HCT116 (cell line): ENCODE results near the gene TNP1. TPM values are rescaled to one million over a fixed set of nuclear protein-coding genes. Genes with fewer than 3 reads are reported as not detected.

Experiments used
- ATAC-seq: fragments of 200-7000 bp; cut with Tn5 transposase; 2 replicates; pipeline ENCODE4 v1.9.1; 2020; ENCODE audit warnings: mild to moderate bottlenecking, moderate library complexity
- BruUV-seq: library from RNA; stranded (reverse); fragments of 400-500 nt; replicated peaks from 2 replicates; lab custom pipeline; 2021; lab: Mats Ljungman, UMichigan
- CTCF ChIA-PET: fragments of 300-600 bp; sonication (Branson Sonifier 250); formaldehyde crosslinking; loops from one replicate; lab custom pipeline; 2021; ENCODE audit warnings: antibody characterized with exemption; lab: Charles Lee
- POLR2A ChIA-PET: fragments of 300-600, 350-600 bp; sonication (Branson Sonifier 250); formaldehyde crosslinking; loops from one replicate; lab custom pipeline; 2021; ENCODE audit warnings: antibody characterized with exemption; lab: Charles Lee
- RAD21 ChIA-PET, 2 experiments: fragments of 300-600 bp; sonication (Branson Sonifier 250); formaldehyde crosslinking; loops; one replicate each; lab custom pipeline; 2023; ENCODE audit warnings: low total read pairs in 2 of 2; ENCODE audit not compliant: uncharacterized antibody in 2 of 2, unreplicated experiment in 2 of 2, low non-redundant PET in 1 of 2; lab: Charles Lee
- DNase-seq: peaks from one replicate; pipeline ENCODE4 v3.0.0-alpha.2; 2010; ENCODE audit warnings: low read depth, low spot score
- H2AFZ ChIP-seq: fragments of 200-600 bp; shearing (Covaris generic), sonication (generic); 2 replicates; pipeline ENCODE4 v1.6.1; 2017; ENCODE audit warnings: low read depth, mixed run types, mixed read lengths, antibody characterized with exemption, low read length; ENCODE audit not compliant: poor library complexity, severe bottlenecking
- H3K27ac ChIP-seq: 2 replicates; pipeline ENCODE4 v1.5.1; 2012; ENCODE audit warnings: low read depth, low read length
- H3K27me3 ChIP-seq: fragments of 200-600 bp; sonication (generic); 2 replicates; pipeline ENCODE4 v1.6.1; 2016; ENCODE audit warnings: mixed run types, low read length, mixed read lengths; ENCODE audit not compliant: insufficient read depth
- H3K36me3 ChIP-seq, 2 experiments: fragments of 200-500 bp in 1 of 2; fragments of 200-600 bp in 1 of 2; sonication (Bioruptor generic) in 1 of 2; sonication (generic) in 1 of 2; 2 replicates each; pipeline versions ENCODE4 v1.5.1 to v1.6.1; 2014 to 2016; ENCODE audit warnings: low read length in 2 of 2, inconsistent platforms in 1 of 2, mixed read lengths in 1 of 2, mixed run types in 1 of 2; ENCODE audit not compliant: insufficient read depth in 2 of 2, control insufficient read depth in 1 of 2
- H3K4me1 ChIP-seq, 2 experiments: fragments of 200-600 bp in 1 of 2; sonication (generic) in 1 of 2; 2 replicates each; pipeline versions ENCODE4 v1.5.1 to v1.6.1; 2012 to 2017; ENCODE audit warnings: low read length in 2 of 2, inconsistent platforms in 1 of 2, mild to moderate bottlenecking in 1 of 2, mixed read lengths in 1 of 2, mixed run types in 1 of 2, moderate library complexity in 1 of 2; ENCODE audit not compliant: insufficient read depth in 2 of 2, control insufficient read depth in 1 of 2
- H3K4me2 ChIP-seq: fragments of 200-600 bp; sonication (generic); 2 replicates; pipeline ENCODE4 v1.6.1; 2017; ENCODE audit warnings: mixed run types, low read length, mixed read lengths
- H3K4me3 ChIP-seq, 2 experiments: fragments of 200-600 bp in 1 of 2; sonication (generic) in 1 of 2; replicated peaks in 1 of 2; 2 replicates each; pipeline ENCODE4 v1.5.1; 2011 to 2016; ENCODE audit warnings: low read length in 2 of 2, control low read depth in 1 of 2, low read depth in 1 of 2, mild to moderate bottlenecking in 1 of 2, mixed read lengths in 1 of 2, mixed run types in 1 of 2
- H3K79me2 ChIP-seq: fragments of 200-600 bp; sonication (generic); 2 replicates; pipeline ENCODE4 v1.6.1; 2017; ENCODE audit warnings: mild to moderate bottlenecking, mixed run types, low read length, moderate library complexity, mixed read lengths; ENCODE audit not compliant: insufficient read depth
- H3K9ac ChIP-seq: fragments of 200-600 bp; sonication (generic); 2 replicates; pipeline ENCODE4 v1.6.1; 2016; ENCODE audit warnings: low read length, mixed read lengths
- H3K9me2 ChIP-seq: fragments of 200-600 bp; sonication (generic), shearing (Covaris generic); 2 replicates; pipeline ENCODE4 v1.6.1; 2017; ENCODE audit warnings: mixed run types, mild to moderate bottlenecking, moderate library complexity; ENCODE audit not compliant: insufficient read depth
- H3K9me3 ChIP-seq, 2 experiments: fragments of 200-500 bp in 1 of 2; fragments of 200-600 bp in 1 of 2; sonication (Bioruptor generic) in 1 of 2; sonication (generic) in 1 of 2; 2 replicates each; pipeline ENCODE4 v1.6.1; 2014 to 2017; ENCODE audit warnings: low read length in 2 of 2, mixed read lengths in 2 of 2, inconsistent platforms in 1 of 2, low read depth in 1 of 2, mild to moderate bottlenecking in 1 of 2, mixed run types in 1 of 2, moderate library complexity in 1 of 2; ENCODE audit not compliant: control insufficient read depth in 1 of 2, insufficient read depth in 1 of 2
- H4K20me1 ChIP-seq: fragments of 200-600 bp; sonication (generic), shearing (Covaris generic); 2 replicates; pipeline ENCODE4 v1.6.1; 2017; ENCODE audit warnings: mixed run types, mild to moderate bottlenecking, moderate library complexity; ENCODE audit not compliant: insufficient read depth
- CEBPB ChIP-seq: IDR thresholded peaks from 2 replicates; pipeline ENCODE4 v1.6.1; 2012; ENCODE audit warnings: low read depth
- EGR1 ChIP-seq: IDR thresholded peaks from 2 replicates; pipeline ENCODE4 v1.6.1; 2012; ENCODE audit warnings: low read depth
- ELF1 ChIP-seq: IDR thresholded peaks from 2 replicates; pipeline ENCODE4 v1.6.1; 2012; ENCODE audit warnings: low read depth, borderline replicate concordance
- EZH2 ChIP-seq: fragments of 200-600 bp; sonication (generic); IDR thresholded peaks from 2 replicates; pipeline ENCODE4 v1.6.1; 2017; ENCODE audit warnings: antibody characterized with exemption, mixed run types
- POLR2A ChIP-seq: IDR thresholded peaks from 2 replicates; pipeline ENCODE4 v1.7.0; 2011; ENCODE audit warnings: borderline replicate concordance; ENCODE audit not compliant: insufficient read depth, insufficient read length; ENCODE audit errors: extremely low read depth
- POLR2AphosphoS5 ChIP-seq: IDR thresholded peaks from 2 replicates; pipeline ENCODE4 v1.6.1; 2011; ENCODE audit warnings: mild to moderate bottlenecking, low read depth, low read length, moderate library complexity
- SRF ChIP-seq: IDR thresholded peaks from 2 replicates; pipeline ENCODE4 v1.6.1; 2012; ENCODE audit warnings: low read depth
- TCF7L2 ChIP-seq: IDR thresholded peaks from 2 replicates; pipeline ENCODE4 v1.7.0; 2011; ENCODE audit warnings: borderline replicate concordance, inconsistent platforms; ENCODE audit not compliant: insufficient read depth, insufficient read length; ENCODE audit errors: extremely low read depth
- ZFX ChIP-seq: fragments of 450-650 bp; IDR thresholded peaks from 2 replicates; pipeline ENCODE4 v1.6.1; 2017
- intact Hi-C: fragments of 100-400 bp; cut with micrococcal nuclease; formaldehyde crosslinking; loops from 2 replicates; pipeline ENCODE4 v1.10.0; 2022
- total RNA-seq: library from RNA; stranded (reverse); gene quantifications from one replicate; pipeline ENCODE4 v1.2.1, GENCODE V29; 2021; ENCODE audit not compliant: unreplicated experiment
- TF ChIP-seq, protein P1 (sequence below): IDR thresholded peaks from 2 replicates; pipeline ENCODE4 v1.6.1; 2012; ENCODE audit warnings: low read depth
- TF ChIP-seq, protein P2 (sequence below): IDR thresholded peaks from 2 replicates; pipeline ENCODE4 v1.6.1; 2011; ENCODE audit warnings: mild to moderate bottlenecking, low read length, moderate library complexity; ENCODE audit not compliant: insufficient replicate concordance; ENCODE audit errors: extremely low read depth
- TF ChIP-seq, protein P3 (sequence below): IDR thresholded peaks from 2 replicates; pipeline ENCODE4 v1.6.1; 2012

The TNP1 gene
- total RNA-seq, 1 experiment from 2014 or later, result not detected

GRCh38 chr2:216863946-216864345 is 4.1 kb upstream of the TNP1 start:
- no peak overlapping the region for H3K4me2 ChIP-seq
- CTCF ChIA-PET, result no interaction called here
- H3K79me2 ChIP-seq, result no peaks in the 10 kb centered on the region
- ATAC-seq (no peak), DNase-seq (no peak)
- POLR2A ChIA-PET, result no interaction called here
- no peaks in the 10 kb centered on the region for H3K9me3 ChIP-seq
- no peak overlapping the region for H2AFZ ChIP-seq
- intact Hi-C loops, result no loop called here
- TF ChIP-seq, protein P1, sequence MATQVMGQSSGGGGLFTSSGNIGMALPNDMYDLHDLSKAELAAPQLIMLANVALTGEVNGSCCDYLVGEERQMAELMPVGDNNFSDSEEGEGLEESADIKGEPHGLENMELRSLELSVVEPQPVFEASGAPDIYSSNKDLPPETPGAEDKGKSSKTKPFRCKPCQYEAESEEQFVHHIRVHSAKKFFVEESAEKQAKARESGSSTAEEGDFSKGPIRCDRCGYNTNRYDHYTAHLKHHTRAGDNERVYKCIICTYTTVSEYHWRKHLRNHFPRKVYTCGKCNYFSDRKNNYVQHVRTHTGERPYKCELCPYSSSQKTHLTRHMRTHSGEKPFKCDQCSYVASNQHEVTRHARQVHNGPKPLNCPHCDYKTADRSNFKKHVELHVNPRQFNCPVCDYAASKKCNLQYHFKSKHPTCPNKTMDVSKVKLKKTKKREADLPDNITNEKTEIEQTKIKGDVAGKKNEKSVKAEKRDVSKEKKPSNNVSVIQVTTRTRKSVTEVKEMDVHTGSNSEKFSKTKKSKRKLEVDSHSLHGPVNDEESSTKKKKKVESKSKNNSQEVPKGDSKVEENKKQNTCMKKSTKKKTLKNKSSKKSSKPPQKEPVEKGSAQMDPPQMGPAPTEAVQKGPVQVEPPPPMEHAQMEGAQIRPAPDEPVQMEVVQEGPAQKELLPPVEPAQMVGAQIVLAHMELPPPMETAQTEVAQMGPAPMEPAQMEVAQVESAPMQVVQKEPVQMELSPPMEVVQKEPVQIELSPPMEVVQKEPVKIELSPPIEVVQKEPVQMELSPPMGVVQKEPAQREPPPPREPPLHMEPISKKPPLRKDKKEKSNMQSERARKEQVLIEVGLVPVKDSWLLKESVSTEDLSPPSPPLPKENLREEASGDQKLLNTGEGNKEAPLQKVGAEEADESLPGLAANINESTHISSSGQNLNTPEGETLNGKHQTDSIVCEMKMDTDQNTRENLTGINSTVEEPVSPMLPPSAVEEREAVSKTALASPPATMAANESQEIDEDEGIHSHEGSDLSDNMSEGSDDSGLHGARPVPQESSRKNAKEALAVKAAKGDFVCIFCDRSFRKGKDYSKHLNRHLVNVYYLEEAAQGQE, result no peak
- TF ChIP-seq ELF1 (no peak), EZH2 (no peak), CEBPB (no peak), EGR1 (no peak), TCF7L2 (no peak), ZFX (no peak), POLR2A (no peak), POLR2AphosphoS5 (no peak), SRF (no peak)
- TF ChIP-seq, protein P2, sequence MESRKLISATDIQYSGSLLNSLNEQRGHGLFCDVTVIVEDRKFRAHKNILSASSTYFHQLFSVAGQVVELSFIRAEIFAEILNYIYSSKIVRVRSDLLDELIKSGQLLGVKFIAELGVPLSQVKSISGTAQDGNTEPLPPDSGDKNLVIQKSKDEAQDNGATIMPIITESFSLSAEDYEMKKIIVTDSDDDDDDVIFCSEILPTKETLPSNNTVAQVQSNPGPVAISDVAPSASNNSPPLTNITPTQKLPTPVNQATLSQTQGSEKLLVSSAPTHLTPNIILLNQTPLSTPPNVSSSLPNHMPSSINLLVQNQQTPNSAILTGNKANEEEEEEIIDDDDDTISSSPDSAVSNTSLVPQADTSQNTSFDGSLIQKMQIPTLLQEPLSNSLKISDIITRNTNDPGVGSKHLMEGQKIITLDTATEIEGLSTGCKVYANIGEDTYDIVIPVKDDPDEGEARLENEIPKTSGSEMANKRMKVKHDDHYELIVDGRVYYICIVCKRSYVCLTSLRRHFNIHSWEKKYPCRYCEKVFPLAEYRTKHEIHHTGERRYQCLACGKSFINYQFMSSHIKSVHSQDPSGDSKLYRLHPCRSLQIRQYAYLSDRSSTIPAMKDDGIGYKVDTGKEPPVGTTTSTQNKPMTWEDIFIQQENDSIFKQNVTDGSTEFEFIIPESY, result no peak
- TF ChIP-seq, protein P3, sequence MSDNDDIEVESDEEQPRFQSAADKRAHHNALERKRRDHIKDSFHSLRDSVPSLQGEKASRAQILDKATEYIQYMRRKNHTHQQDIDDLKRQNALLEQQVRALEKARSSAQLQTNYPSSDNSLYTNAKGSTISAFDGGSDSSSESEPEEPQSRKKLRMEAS, result no peak
- BruUV-seq, result no TSS peak
- no peaks in the 10 kb centered on the region for H3K4me1 ChIP-seq
- peaks cover 37% of the 10 kb centered on the region for H3K27me3 ChIP-seq
- H4K20me1 ChIP-seq, result no peaks in the 10 kb centered on the region
- RAD21 ChIA-PET, result no interaction called here
- no peaks in the 10 kb centered on the region for H3K9me2 ChIP-seq
- no peak overlapping the region for H3K9ac ChIP-seq
- H3K27ac ChIP-seq, result no peak overlapping the region
- H3K36me3 ChIP-seq, result no peaks in the 10 kb centered on the region
- no peak overlapping the region for H3K4me3 ChIP-seq
